ENCODE data around the gene HGD.
A peak's percentile ranks its signal among the peaks of the same experiment; 100 is the strongest.

Gene HGD

GRCh38 chr3:120688121-120688520 is 6.1 kb upstream of the HGD start:
- Histone ChIP-seq H2AFZ (ENCODE audit: low read depth, low read length) (no peak overlapping the region), H3K27ac (ENCODE audit: low read length) (peak overlapping the region; percentile 2; the same call in 1 of the 2 replicates), H3K27me3 (ENCODE audit: low read depth, low read length) (no peaks in the 10 kb centered on the region), H3K9me3 (ENCODE audit: insufficient read depth, low read length) (no peaks in the 10 kb centered on the region), H3K4me2 (ENCODE audit: low read length) (peak overlapping the region; percentile 47), H3K9ac (ENCODE audit: low read length) (peak overlapping the region; percentile 19; the same call in 1 of the 2 replicates), H3K79me2 (ENCODE audit: low read length) (no peaks in the 10 kb centered on the region), H3K36me3 (replicated peaks; ENCODE audit: low read depth, low read length) (peaks cover 16% of the 10 kb centered on the region), H3K4me1 (ENCODE audit: low read length) (peaks cover 25% of the 10 kb centered on the region), H3K4me3 (ENCODE audit: low read length) (0 out of 2 replicates have a peak overlapping the region, but pooled peaks have one; percentile 5), H4K20me1 (ENCODE audit: insufficient read depth, low read length) (no peaks in the 10 kb centered on the region)
- TF ChIP-seq EZH2phosphoT487 (IDR thresholded peaks at IDR 0.05; ENCODE audit: low read depth) (no peak), CTCF (IDR thresholded peaks at IDR 0.05; ENCODE audit: low read depth, low read length) (no peak)

GRCh38 chr3:120685411-120685810 is 3.4 kb upstream of the HGD start:
- TF ChIP-seq CTCF (IDR thresholded peaks at IDR 0.05; ENCODE audit: low read depth, low read length), result no peak
- no peak for TF ChIP-seq EZH2phosphoT487 (IDR thresholded peaks at IDR 0.05; ENCODE audit: low read depth)
- Histone ChIP-seq H3K4me2 (ENCODE audit: low read length) (no peak overlapping the region), H3K4me3 (ENCODE audit: low read length) (no peak overlapping the region), H3K27me3 (ENCODE audit: low read depth, low read length) (no peaks in the 10 kb centered on the region), H2AFZ (ENCODE audit: low read depth, low read length) (no peak overlapping the region), H3K79me2 (ENCODE audit: low read length) (no peaks in the 10 kb centered on the region), H3K9ac (ENCODE audit: low read length) (no peak overlapping the region), H3K4me1 (ENCODE audit: low read length) (peaks cover 39% of the 10 kb centered on the region), H4K20me1 (ENCODE audit: insufficient read depth, low read length) (no peaks in the 10 kb centered on the region), H3K27ac (ENCODE audit: low read length) (no peak overlapping the region), H3K9me3 (ENCODE audit: insufficient read depth, low read length) (no peaks in the 10 kb centered on the region), H3K36me3 (replicated peaks; ENCODE audit: low read depth, low read length) (peaks cover 11% of the 10 kb centered on the region)

GRCh38 chr3:120684896-120685295 is 2.9 kb upstream of the HGD start:
- H3K27me3 ChIP-seq (ENCODE audit: low read depth, low read length), result no peaks in the 10 kb centered on the region
- H3K27ac ChIP-seq (ENCODE audit: low read length), result no peak overlapping the region
- H4K20me1 ChIP-seq (ENCODE audit: insufficient read depth, low read length), result no peaks in the 10 kb centered on the region
- H3K4me2 ChIP-seq (ENCODE audit: low read length), result no peak overlapping the region
- H2AFZ ChIP-seq (ENCODE audit: low read depth, low read length), result no peak overlapping the region
- H3K9ac ChIP-seq (ENCODE audit: low read length), result no peak overlapping the region
- no peak overlapping the region for H3K4me3 ChIP-seq (ENCODE audit: low read length)
- peaks cover 11% of the 10 kb centered on the region for H3K36me3 ChIP-seq (replicated peaks; ENCODE audit: low read depth, low read length)
- no peaks in the 10 kb centered on the region for H3K79me2 ChIP-seq (ENCODE audit: low read length)
- H3K9me3 ChIP-seq (ENCODE audit: insufficient read depth, low read length), result no peaks in the 10 kb centered on the region
- TF ChIP-seq EZH2phosphoT487 (IDR thresholded peaks at IDR 0.05; ENCODE audit: low read depth) (no peak), CTCF (IDR thresholded peaks at IDR 0.05; ENCODE audit: low read depth, low read length) (no peak)
- peaks cover 39% of the 10 kb centered on the region for H3K4me1 ChIP-seq (ENCODE audit: low read length)

GRCh38 chr3:120683671-120684301 is 1.7 kb upstream of the HGD start:
- H3K9me3 ChIP-seq (ENCODE audit: insufficient read depth, low read length), result no peaks in the 10 kb centered on the region
- no peak overlapping the region for H3K27ac ChIP-seq (ENCODE audit: low read length)
- H3K27me3 ChIP-seq (ENCODE audit: low read depth, low read length), result no peaks in the 10 kb centered on the region
- H3K79me2 ChIP-seq (ENCODE audit: low read length), result no peaks in the 10 kb centered on the region
- H3K9ac ChIP-seq (ENCODE audit: low read length), result no peak overlapping the region
- H3K36me3 ChIP-seq (replicated peaks; ENCODE audit: low read depth, low read length), result peaks cover 8% of the 10 kb centered on the region
- no peak for TF ChIP-seq EZH2phosphoT487 (IDR thresholded peaks at IDR 0.05; ENCODE audit: low read depth)
- no peak for TF ChIP-seq CTCF (IDR thresholded peaks at IDR 0.05; ENCODE audit: low read depth, low read length)
- H3K4me2 ChIP-seq (ENCODE audit: low read length), result no peak overlapping the region
- no peaks in the 10 kb centered on the region for H4K20me1 ChIP-seq (ENCODE audit: insufficient read depth, low read length)
- no peak overlapping the region for H3K4me3 ChIP-seq (ENCODE audit: low read length)
- H3K4me1 ChIP-seq (ENCODE audit: low read length), result peaks cover 42% of the 10 kb centered on the region
- H2AFZ ChIP-seq (ENCODE audit: low read depth, low read length), result no peak overlapping the region

Measured in OCI-LY3 (cell line).